A549 (cell line): ENCODE measurements around the gene RAB30. TPM values are rescaled to one million over a fixed set of nuclear protein-coding genes. Genes with fewer than 3 reads are reported as not detected.

Experiments
- ATAC-seq, 2 experiments: fragments of 200-7000 bp in 1 of 2; fragments of >200 bp in 1 of 2; cut with Nextera tagmentation in 1 of 2; cut with Tn5 transposase in 1 of 2; 3 replicates each; pipeline versions ENCODE4 v1.8.0 to v1.9.1; 2018 to 2020; ENCODE audit warnings: mild to moderate bottlenecking in 1 of 2, moderate library complexity in 1 of 2
- CTCF ChIA-PET: fragments of 300-600 bp; sonication (Branson Sonifier 250); formaldehyde crosslinking; extraction: SDS; loops from one replicate; lab custom pipeline; 2021; ENCODE audit warnings: antibody characterized with exemption, inconsistent platforms; lab: Yijun Ruan, JAX
- POLR2A ChIA-PET: fragments of 350-600 bp; formaldehyde crosslinking; extraction: SDS; loops from one replicate; lab custom pipeline; 2021; ENCODE audit warnings: antibody characterized with exemption, inconsistent platforms; lab: Yijun Ruan, JAX
- DNase-seq, 2 experiments: peaks; one replicate each; pipeline versions ENCODE4 v3.0.0 to v3.0.0-alpha.2; 2011 to 2016; ENCODE audit warnings: low read depth in 1 of 2, low spot score in 1 of 2
- FAIRE-seq: peaks from 2 replicates; lab custom pipeline; 2011; peaks lifted over from hg19 to GRCh38; lab: Jason Lieb, UNC
- H3K27ac ChIP-seq, 2 experiments: fragments of >200 bp; sonication (Bioruptor Twin); formaldehyde crosslinking; 3 replicates each; pipeline ENCODE4 v1.5.1; 2016 to 2017
- H3K4me1 ChIP-seq: fragments of >200 bp; sonication (Bioruptor Twin); formaldehyde crosslinking; 3 replicates; pipeline ENCODE4 v1.6.1; 2016
- H3K4me2 ChIP-seq: fragments of >200 bp; sonication (Bioruptor Twin); formaldehyde crosslinking; 3 replicates; pipeline ENCODE4 v1.6.1; 2016
- H3K4me3 ChIP-seq: fragments of >200 bp; sonication (Bioruptor Twin); formaldehyde crosslinking; 3 replicates; pipeline ENCODE4 v1.5.1; 2016
- H3K9me3 ChIP-seq: fragments of >200 bp; sonication (Bioruptor Twin); formaldehyde crosslinking; 3 replicates; pipeline ENCODE4 v1.6.1; 2016
- CBX8 ChIP-seq: fragments of 200-600 bp; sonication (generic); IDR thresholded peaks from 2 replicates; pipeline ENCODE4 v1.6.1; 2016
- CEBPB ChIP-seq, 2 experiments: fragments of >200 bp in 1 of 2; sonication (Bioruptor Twin) in 1 of 2; formaldehyde crosslinking in 1 of 2; IDR thresholded peaks; 2 replicates each; pipeline ENCODE4 v1.6.1; 2012 to 2016
- EP300 ChIP-seq, 2 experiments: fragments of >200 bp; sonication (Bioruptor Twin); formaldehyde crosslinking; IDR thresholded peaks; 2 replicates in 1 of 2; 3 replicates in 1 of 2; pipeline ENCODE4 v1.6.1; 2016 to 2017
- FOSL2 ChIP-seq, 2 experiments: fragments of 450-650 bp in 1 of 2; fragments of >200 bp in 1 of 2; sonication (Bioruptor Twin) in 1 of 2; formaldehyde crosslinking; IDR thresholded peaks; 2 replicates each; pipeline versions ENCODE4 v1.5.0 to v1.6.1; 2016 to 2020; ENCODE audit warnings: mild to moderate bottlenecking in 1 of 2, moderate library complexity in 1 of 2
- GATA3 ChIP-seq: IDR thresholded peaks from 2 replicates; pipeline ENCODE4 v1.6.1; 2012; ENCODE audit warnings: borderline replicate concordance
- HOXB5 ChIP-seq: fragments of 250-450 bp; sonication (Bioruptor Pico); IDR thresholded peaks from 2 replicates; pipeline ENCODE4 v1.5.0; 2020; ENCODE audit warnings: mild to moderate bottlenecking, moderate library complexity
- JUN ChIP-seq, 2 experiments: fragments of >200 bp; sonication (Bioruptor Twin); formaldehyde crosslinking; IDR thresholded peaks; 2 replicates in 1 of 2; 3 replicates in 1 of 2; pipeline ENCODE4 v1.6.1; 2016 to 2017
- JUNB ChIP-seq: fragments of >200 bp; sonication (Bioruptor Twin); formaldehyde crosslinking; IDR thresholded peaks from 2 replicates; pipeline ENCODE4 v1.6.1; 2016
- MYC ChIP-seq: IDR thresholded peaks from 2 replicates; pipeline ENCODE4 v1.6.1; 2012; ENCODE audit warnings: mild to moderate bottlenecking, inconsistent platforms, low read length, improper control_type of control experiment, borderline replicate concordance
- NR3C1 ChIP-seq: fragments of >200 bp; sonication (Bioruptor Twin); formaldehyde crosslinking; IDR thresholded peaks from 3 replicates; pipeline ENCODE4 v1.6.1; 2017
- PHF8 ChIP-seq: fragments of 200-600 bp; sonication (generic); IDR thresholded peaks from 2 replicates; pipeline ENCODE4 v1.6.1; 2016; ENCODE audit warnings: low read depth, mild to moderate bottlenecking, antibody characterized with exemption, moderate library complexity, borderline replicate concordance
- POLR2AphosphoS2 ChIP-seq: conservative IDR thresholded peaks from 2 replicates; pipeline ENCODE4 v1.6.1; 2012; ENCODE audit warnings: low read length, improper control_type of control experiment, inconsistent platforms
- RCOR1 ChIP-seq: fragments of 150-350 bp; IDR thresholded peaks from 2 replicates; pipeline ENCODE4 v1.6.1; 2014; ENCODE audit warnings: antibody characterized with exemption, low read length, low read depth
- SREBF2 ChIP-seq: fragments of 450-650 bp; IDR thresholded peaks from 2 replicates; pipeline ENCODE4 v1.6.1; 2014; ENCODE audit warnings: mild to moderate bottlenecking, moderate library complexity
- TP53 ChIP-seq: fragments of 250-450 bp; sonication (Bioruptor Pico); IDR thresholded peaks from 2 replicates; pipeline ENCODE4 v1.5.0; 2021; ENCODE audit warnings: mild to moderate bottlenecking, moderate library complexity
- ZC3H11A ChIP-seq: fragments of 450-650 bp; IDR thresholded peaks from 2 replicates; pipeline ENCODE4 v1.6.1; 2014; ENCODE audit warnings: antibody characterized with exemption, mild to moderate bottlenecking
- ZFP36 ChIP-seq: fragments of 450-650 bp; IDR thresholded peaks from 2 replicates; pipeline ENCODE4 v1.6.1; 2014; ENCODE audit warnings: borderline replicate concordance; ENCODE audit not compliant: partially characterized antibody
- WGBS: methylation state at CpG from one replicate; pipeline ENCODE4 v1.1.6; 2017; ENCODE audit errors: missing lambda C conversion rate; 5-methylcytosine and 5-hydroxymethylcytosine counted together
- polyA plus RNA-seq, 4 experiments: library from polyadenylated mRNA; depleted of rRNA in 3 of 4; stranded (reverse); fragments of >200 nt; fragmentation: RNase III in 1 of 4; extraction: RNeasy Plus Mini Kit Qiagen cat#74134 plus additional on column Dnase treatment in 1 of 4; gene quantifications; 2 replicates in 3 of 4; 3 replicates in 1 of 4; pipeline ENCODE4 v1.2.3, GENCODE V29; 2011 to 2017
- TF ChIP-seq, protein P1 (sequence below): IDR thresholded peaks from 2 replicates; pipeline ENCODE4 v1.6.1; 2012
- TF ChIP-seq, protein P2 (sequence below): fragments of >200 bp; sonication (Bioruptor Twin); formaldehyde crosslinking; IDR thresholded peaks from 2 replicates; pipeline ENCODE4 v1.6.1; 2016
- TF ChIP-seq, protein P3 (sequence below): fragments of 200-600 bp; sonication (generic); IDR thresholded peaks from 2 replicates; pipeline ENCODE4 v1.6.1; 2016; ENCODE audit warnings: antibody characterized with exemption, mild to moderate bottlenecking, moderate library complexity

The RAB30 gene
- polyA plus RNA-seq, 2 of the 4 experiments (the other 2 are of a cell fraction), result 4.2 to 6.2 TPM

DNA sequence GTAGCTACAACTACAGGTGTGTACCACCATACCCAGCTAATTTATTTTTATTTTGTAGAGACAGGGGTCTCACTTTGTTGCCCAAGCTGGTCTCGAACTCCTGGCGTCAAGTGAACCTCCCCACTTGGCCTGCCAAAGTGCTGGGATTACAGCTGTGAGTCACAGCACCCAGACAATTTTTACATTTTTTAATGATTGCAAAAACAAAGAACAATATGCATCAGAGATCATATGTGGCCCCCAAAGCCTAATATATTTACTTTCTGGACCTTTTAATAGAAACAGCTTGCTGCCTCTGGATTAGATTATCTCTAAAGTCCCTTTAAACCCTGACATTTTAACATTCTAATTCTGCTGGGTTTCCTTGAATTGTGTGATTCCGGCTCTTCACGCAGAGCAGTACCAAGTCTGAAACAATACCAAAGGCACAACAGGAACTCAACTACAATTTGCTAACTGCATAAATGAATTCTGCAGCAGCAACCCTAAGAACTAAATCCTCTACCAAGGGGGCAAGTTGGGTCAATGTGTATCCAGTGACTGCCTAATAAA lies 25.0 kb downstream of the RAB30 start:
- TF ChIP-seq HOXB5 (CRISPR knock-in tag), result no peak
- no peak for TF ChIP-seq ZFP36
- TF ChIP-seq, protein P1, sequence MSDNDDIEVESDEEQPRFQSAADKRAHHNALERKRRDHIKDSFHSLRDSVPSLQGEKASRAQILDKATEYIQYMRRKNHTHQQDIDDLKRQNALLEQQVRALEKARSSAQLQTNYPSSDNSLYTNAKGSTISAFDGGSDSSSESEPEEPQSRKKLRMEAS, result no peak
- no peak for TF ChIP-seq SREBF2
- no peak for TF ChIP-seq CBX8
- TF ChIP-seq PHF8, result no peak
- TF ChIP-seq, protein P2, sequence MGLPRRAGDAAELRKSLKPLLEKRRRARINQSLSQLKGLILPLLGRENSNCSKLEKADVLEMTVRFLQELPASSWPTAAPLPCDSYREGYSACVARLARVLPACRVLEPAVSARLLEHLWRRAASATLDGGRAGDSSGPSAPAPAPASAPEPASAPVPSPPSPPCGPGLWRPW, result no peak
- no peak for TF ChIP-seq POLR2AphosphoS2
- no peak for TF ChIP-seq TP53
- TF ChIP-seq RCOR1, result no peak
- no peak for TF ChIP-seq ZC3H11A
- peak overlapping the region; percentile 60; the same call in 2 of the 3 replicates for H3K4me2 ChIP-seq
- DNase-seq (no peak), FAIRE-seq (no peak), ATAC-seq (no peak)
- POLR2A ChIA-PET, result no interaction called here
- peaks cover 67% of the 10 kb centered on the region for H3K4me1 ChIP-seq
- CTCF ChIA-PET, result interaction anchor here (1.1 kb wide), 1 partner anchor 11 kb away, joined by 3 read pairs; no protein-coding TSS in a partner anchor
- 0 out of 3 replicates have a peak, but pooled peaks cover 3% of the 10 kb centered on the region for H3K9me3 ChIP-seq
- no peak overlapping the region for H3K4me3 ChIP-seq
- 90% methylated on average over 4 of the region's 4 CpGs for WGBS
- peak overlapping the region; percentile 62 to 67; a peak in 4 of 6 replicates for H3K27ac ChIP-seq

DNA sequence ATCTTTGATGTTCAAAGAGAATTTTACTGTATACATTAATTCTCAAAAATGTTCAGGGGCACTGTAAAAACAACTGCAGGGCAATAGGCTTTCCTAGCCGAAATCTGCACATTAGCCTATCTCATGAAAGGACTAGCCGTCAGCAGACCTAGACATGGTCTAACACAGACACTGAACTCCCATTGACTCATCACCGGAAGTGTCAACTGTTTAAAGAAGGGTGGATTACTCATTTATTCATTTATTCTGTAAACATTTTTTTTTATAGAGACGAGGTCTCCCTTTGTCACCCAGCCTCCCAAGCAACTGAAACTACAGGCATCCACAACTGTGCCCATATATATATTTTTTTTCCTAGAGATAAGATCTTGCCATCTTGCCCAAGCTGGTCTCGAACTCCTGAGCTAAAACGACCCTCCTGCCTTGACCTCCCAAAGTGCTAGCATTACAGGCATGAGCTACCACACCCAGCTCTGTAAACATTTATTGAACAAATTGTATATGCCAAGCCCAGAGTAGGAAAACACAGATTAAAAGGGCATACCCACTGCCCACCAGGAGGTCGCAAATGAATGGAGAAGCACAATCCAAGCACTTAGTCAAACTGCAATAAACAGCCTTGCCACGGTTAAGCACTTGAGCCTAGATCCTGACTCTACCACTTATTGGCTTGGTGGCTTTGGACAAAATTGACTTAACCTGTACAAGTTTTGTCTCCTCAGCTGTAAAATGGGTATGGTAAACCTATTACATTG lies 26.6 kb downstream of the RAB30 start:
- H3K4me2 ChIP-seq, result peak overlapping the region; percentile 60
- FAIRE-seq (no peak), ATAC-seq (peak; percentile 94 to 96), DNase-seq (peak; percentile 86 to 87)
- under 1% methylated on average over 8 of the region's 8 CpGs for WGBS
- H3K27ac ChIP-seq, result peak overlapping the region; percentile 62 to 77
- H3K9me3 ChIP-seq, result no peaks in the 10 kb centered on the region
- ChIA-PET CTCF (no interaction called here), POLR2A (interaction anchor here (0.8 to 1.0 kb wide), 2 partner anchors 111 to 144 kb away, joined by 3 to 5 read pairs; partner anchors contain the start of gene DDIAS)
- H3K4me3 ChIP-seq, result no peak overlapping the region
- TF ChIP-seq GATA3, result peak; percentile 72; the same call in 1 of the 2 replicates
- peak in 1 of 2 experiments; percentile 38; a peak in 1 of 4 replicates for TF ChIP-seq CEBPB (IDR thresholded peaks at IDR 0.05)
- no peak for TF ChIP-seq EP300 (IDR thresholded peaks at IDR 0.05)
- TF ChIP-seq MYC, result no peak
- peak; percentile 84 for TF ChIP-seq JUNB
- peak; percentile 77; the same call in 1 of the 2 replicates for TF ChIP-seq FOSL2 (IDR thresholded peaks at IDR 0.05)
- peak; percentile 85 for TF ChIP-seq FOSL2 (CRISPR knock-in tag; IDR thresholded peaks at IDR 0.05)
- TF ChIP-seq, protein P3, sequence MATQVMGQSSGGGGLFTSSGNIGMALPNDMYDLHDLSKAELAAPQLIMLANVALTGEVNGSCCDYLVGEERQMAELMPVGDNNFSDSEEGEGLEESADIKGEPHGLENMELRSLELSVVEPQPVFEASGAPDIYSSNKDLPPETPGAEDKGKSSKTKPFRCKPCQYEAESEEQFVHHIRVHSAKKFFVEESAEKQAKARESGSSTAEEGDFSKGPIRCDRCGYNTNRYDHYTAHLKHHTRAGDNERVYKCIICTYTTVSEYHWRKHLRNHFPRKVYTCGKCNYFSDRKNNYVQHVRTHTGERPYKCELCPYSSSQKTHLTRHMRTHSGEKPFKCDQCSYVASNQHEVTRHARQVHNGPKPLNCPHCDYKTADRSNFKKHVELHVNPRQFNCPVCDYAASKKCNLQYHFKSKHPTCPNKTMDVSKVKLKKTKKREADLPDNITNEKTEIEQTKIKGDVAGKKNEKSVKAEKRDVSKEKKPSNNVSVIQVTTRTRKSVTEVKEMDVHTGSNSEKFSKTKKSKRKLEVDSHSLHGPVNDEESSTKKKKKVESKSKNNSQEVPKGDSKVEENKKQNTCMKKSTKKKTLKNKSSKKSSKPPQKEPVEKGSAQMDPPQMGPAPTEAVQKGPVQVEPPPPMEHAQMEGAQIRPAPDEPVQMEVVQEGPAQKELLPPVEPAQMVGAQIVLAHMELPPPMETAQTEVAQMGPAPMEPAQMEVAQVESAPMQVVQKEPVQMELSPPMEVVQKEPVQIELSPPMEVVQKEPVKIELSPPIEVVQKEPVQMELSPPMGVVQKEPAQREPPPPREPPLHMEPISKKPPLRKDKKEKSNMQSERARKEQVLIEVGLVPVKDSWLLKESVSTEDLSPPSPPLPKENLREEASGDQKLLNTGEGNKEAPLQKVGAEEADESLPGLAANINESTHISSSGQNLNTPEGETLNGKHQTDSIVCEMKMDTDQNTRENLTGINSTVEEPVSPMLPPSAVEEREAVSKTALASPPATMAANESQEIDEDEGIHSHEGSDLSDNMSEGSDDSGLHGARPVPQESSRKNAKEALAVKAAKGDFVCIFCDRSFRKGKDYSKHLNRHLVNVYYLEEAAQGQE, result no peak
- TF ChIP-seq NR3C1, result no peak
- TF ChIP-seq JUN (IDR thresholded peaks at IDR 0.05), result 0 out of 5 replicates have a peak, but pooled peaks of 1 of the 2 experiments have one; percentile 35
- H3K4me1 ChIP-seq, result peaks cover 63% of the 10 kb centered on the region
